ENCODE results near the gene RNF181. TPM values are rescaled to one million over a fixed set of nuclear protein-coding genes. Genes with fewer than 3 reads are reported as not detected.

RNF181 gene
- total and polyA plus RNA-seq, 2 of the 13 experiments (the other 11 are each of a cell fraction or from before 2014, with no cell fraction given), result 224 to 578 TPM

DNA sequence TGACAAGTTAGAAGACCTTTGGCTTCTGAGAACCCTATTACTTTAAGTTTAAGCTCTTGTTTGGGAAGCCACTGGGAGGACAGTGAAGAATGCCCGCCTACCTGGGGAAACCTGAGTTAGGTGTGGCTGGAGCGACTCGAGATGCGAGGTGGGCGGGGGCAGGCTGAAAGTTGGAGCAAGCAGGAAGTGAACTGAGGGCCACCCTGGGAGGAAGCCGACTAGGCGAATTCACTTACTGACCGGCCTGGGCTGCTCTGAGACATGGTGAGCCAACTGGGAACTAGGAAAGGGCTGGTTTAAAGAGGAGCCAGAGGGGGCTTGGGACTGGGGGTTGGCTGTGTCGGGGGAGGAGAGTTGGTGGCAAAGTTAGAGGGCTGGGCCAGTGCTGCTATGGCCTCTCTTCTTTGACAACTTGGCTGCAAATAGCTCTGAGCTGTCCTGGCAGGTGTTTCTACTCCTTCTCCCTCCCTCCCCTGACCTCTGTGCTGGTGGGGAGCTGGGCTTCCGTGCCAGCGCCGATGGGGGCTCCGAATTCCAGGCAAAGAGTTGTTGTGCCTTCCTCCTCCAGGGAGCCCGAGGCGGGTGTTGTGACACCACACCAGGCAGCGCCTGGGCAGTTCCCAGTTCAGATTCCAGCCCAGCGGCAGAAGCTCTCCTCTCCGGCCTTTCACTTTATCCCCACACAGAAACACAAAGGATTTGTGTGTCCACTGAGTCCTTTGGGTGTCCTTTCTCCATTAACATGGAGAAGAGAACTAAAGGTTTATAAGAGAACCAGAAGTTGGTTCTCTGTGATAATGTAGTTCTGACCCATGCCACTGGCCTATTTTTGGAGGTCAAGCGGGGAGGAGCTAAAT is 17.9 kb upstream of the RNF181 start, which contains the start of gene VAMP8 (continued):
- TF ChIP-seq BRF2 (CRISPR knock-in tag; IDR thresholded peaks at IDR 0.05) (no peak), KDM6A (CRISPR knock-in tag; IDR thresholded peaks at IDR 0.05; ENCODE audit: low read depth) (no peak), ZNF670 (CRISPR knock-in tag; IDR thresholded peaks at IDR 0.05; ENCODE audit: borderline replicate concordance) (no peak), PAWR (CRISPR knock-in tag; IDR thresholded peaks at IDR 0.05; ENCODE audit: borderline replicate concordance) (no peak), ZFP90 (CRISPR knock-in tag; IDR thresholded peaks at IDR 0.05; ENCODE audit: borderline replicate concordance) (0 out of 2 replicates have a peak, but pooled peaks have one; percentile 8), EZH2 (conservative IDR thresholded peaks at IDR 0.05; ENCODE audit: low read depth, low read length) (no peak), NRL (CRISPR knock-in tag; IDR thresholded peaks at IDR 0.05; ENCODE audit: borderline replicate concordance) (peak; percentile 85), KDM2A (CRISPR knock-in tag; IDR thresholded peaks at IDR 0.05; ENCODE audit: borderline replicate concordance, low read depth) (peak; percentile 23; the same call in 1 of the 2 replicates), SRSF4 (IDR thresholded peaks at IDR 0.05; ENCODE audit: low read depth, low read length, poor library complexity, severe bottlenecking) (no peak), ZFX (CRISPR knock-in tag; IDR thresholded peaks at IDR 0.05; ENCODE audit: low read depth) (peak; percentile 56), SNRNP70 (IDR thresholded peaks at IDR 0.05; ENCODE audit: low read depth, low read length) (no peak), ZNF749 (CRISPR knock-in tag; IDR thresholded peaks at IDR 0.05; ENCODE audit: borderline replicate concordance) (no peak), SP2 (CRISPR knock-in tag; IDR thresholded peaks at IDR 0.05) (no peak)
- TF ChIP-seq, protein P1, sequence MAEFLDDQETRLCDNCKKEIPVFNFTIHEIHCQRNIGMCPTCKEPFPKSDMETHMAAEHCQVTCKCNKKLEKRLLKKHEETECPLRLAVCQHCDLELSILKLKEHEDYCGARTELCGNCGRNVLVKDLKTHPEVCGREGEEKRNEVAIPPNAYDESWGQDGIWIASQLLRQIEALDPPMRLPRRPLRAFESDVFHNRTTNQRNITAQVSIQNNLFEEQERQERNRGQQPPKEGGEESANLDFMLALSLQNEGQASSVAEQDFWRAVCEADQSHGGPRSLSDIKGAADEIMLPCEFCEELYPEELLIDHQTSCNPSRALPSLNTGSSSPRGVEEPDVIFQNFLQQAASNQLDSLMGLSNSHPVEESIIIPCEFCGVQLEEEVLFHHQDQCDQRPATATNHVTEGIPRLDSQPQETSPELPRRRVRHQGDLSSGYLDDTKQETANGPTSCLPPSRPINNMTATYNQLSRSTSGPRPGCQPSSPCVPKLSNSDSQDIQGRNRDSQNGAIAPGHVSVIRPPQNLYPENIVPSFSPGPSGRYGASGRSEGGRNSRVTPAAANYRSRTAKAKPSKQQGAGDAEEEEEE (CRISPR knock-in tag; IDR thresholded peaks at IDR 0.05; ENCODE audit: borderline replicate concordance), result no peak
- TF ChIP-seq, protein P2, sequence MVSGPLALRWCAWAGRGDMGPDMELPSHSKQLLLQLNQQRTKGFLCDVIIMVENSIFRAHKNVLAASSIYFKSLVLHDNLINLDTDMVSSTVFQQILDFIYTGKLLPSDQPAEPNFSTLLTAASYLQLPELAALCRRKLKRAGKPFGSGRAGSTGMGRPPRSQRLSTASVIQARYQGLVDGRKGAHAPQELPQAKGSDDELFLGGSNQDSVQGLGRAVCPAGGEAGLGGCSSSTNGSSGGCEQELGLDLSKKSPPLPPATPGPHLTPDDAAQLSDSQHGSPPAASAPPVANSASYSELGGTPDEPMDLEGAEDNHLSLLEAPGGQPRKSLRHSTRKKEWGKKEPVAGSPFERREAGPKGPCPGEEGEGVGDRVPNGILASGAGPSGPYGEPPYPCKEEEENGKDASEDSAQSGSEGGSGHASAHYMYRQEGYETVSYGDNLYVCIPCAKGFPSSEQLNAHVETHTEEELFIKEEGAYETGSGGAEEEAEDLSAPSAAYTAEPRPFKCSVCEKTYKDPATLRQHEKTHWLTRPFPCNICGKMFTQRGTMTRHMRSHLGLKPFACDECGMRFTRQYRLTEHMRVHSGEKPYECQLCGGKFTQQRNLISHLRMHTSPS (CRISPR knock-in tag; IDR thresholded peaks at IDR 0.05; ENCODE audit: low read depth), result no peak
- TF ChIP-seq, protein P3, sequence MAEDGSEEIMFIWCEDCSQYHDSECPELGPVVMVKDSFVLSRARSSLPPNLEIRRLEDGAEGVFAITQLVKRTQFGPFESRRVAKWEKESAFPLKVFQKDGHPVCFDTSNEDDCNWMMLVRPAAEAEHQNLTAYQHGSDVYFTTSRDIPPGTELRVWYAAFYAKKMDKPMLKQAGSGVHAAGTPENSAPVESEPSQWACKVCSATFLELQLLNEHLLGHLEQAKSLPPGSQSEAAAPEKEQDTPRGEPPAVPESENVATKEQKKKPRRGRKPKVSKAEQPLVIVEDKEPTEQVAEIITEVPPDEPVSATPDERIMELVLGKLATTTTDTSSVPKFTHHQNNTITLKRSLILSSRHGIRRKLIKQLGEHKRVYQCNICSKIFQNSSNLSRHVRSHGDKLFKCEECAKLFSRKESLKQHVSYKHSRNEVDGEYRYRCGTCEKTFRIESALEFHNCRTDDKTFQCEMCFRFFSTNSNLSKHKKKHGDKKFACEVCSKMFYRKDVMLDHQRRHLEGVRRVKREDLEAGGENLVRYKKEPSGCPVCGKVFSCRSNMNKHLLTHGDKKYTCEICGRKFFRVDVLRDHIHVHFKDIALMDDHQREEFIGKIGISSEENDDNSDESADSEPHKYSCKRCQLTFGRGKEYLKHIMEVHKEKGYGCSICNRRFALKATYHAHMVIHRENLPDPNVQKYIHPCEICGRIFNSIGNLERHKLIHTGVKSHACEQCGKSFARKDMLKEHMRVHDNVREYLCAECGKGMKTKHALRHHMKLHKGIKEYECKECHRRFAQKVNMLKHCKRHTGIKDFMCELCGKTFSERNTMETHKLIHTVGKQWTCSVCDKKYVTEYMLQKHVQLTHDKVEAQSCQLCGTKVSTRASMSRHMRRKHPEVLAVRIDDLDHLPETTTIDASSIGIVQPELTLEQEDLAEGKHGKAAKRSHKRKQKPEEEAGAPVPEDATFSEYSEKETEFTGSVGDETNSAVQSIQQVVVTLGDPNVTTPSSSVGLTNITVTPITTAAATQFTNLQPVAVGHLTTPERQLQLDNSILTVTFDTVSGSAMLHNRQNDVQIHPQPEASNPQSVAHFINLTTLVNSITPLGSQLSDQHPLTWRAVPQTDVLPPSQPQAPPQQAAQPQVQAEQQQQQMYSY (CRISPR knock-in tag; IDR thresholded peaks at IDR 0.05), result peak; percentile 91
